HG02981 (cell line): ENCODE data around the gene LACTB.
A peak's percentile ranks its signal among the peaks of the same experiment; 100 is the strongest.

Experiments
- ATAC-seq: cut with Tn5 transposase; IDR thresholded peaks from one replicate; pipeline ENCODE4 v1.9.1; 2021; ENCODE audit warnings: mild to moderate bottlenecking, moderate library complexity; ENCODE audit not compliant: unreplicated experiment

LACTB gene, protein sequence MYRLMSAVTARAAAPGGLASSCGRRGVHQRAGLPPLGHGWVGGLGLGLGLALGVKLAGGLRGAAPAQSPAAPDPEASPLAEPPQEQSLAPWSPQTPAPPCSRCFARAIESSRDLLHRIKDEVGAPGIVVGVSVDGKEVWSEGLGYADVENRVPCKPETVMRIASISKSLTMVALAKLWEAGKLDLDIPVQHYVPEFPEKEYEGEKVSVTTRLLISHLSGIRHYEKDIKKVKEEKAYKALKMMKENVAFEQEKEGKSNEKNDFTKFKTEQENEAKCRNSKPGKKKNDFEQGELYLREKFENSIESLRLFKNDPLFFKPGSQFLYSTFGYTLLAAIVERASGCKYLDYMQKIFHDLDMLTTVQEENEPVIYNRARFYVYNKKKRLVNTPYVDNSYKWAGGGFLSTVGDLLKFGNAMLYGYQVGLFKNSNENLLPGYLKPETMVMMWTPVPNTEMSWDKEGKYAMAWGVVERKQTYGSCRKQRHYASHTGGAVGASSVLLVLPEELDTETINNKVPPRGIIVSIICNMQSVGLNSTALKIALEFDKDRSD

GRCh38 chr15:63121382-63122001 is at the start of gene LACTB:
LACTB (plus strand) TSS chr15:63121861; CDS start chr15:63121872, 11 bp downstream.
- peak; percentile 76 for ATAC-seq

DNA sequence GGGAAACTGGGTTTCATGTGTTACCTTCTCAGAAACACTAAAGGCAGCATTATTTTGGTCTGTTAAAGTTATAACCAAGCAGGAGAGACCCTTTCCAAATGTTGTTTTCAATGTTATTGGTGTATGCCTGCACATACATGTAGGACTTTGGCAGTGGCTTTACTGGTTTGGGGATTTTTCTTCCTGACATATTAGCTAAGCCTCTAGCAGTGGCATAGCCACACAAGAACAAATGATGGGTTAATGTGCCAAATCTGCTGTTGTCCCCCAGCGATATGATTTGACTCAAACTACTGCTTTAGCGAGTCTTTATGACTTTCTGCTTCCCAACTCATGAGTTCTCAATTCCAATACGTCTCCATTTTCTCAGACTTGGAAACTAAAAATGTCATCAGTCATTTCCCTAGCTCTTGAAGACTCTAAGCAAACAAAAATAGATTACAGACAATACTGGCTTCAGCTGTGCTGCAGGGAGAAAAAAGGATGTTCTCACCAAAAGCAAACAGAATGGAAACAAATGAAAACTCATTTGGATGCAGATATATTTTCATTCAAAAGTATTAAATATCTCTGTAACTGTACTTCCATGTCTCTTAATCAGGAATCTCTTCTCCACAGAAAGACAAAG is 49.5 kb upstream of the LACTB start:
- ATAC-seq = no peak

DNA sequence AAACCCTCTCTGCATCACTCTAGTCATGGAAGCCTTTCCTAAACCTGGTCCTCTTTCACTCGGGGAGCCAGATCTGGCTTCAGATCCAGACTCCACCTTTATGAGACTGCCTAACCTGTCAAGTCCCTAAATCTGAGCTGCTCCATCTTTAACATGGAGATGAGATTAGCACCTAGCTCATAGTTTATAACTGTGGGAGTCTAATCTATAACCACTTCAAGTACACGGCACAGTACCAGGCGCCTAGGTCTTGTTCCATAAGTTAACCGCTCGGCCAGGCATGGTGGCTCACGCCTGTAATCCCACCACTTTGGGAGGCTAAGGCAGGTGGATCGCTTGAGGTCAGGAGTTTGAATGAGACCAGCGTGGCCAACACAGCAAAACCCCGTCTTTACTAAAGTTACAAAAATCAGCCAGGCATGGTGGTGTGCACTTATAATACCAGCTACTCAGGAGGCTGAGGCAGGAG is 48.8 kb upstream of the LACTB start:
- ATAC-seq = no peak

GRCh38 chr15:63073497-63074172 is 48.0 kb upstream of the LACTB start:
- no peak for ATAC-seq

DNA sequence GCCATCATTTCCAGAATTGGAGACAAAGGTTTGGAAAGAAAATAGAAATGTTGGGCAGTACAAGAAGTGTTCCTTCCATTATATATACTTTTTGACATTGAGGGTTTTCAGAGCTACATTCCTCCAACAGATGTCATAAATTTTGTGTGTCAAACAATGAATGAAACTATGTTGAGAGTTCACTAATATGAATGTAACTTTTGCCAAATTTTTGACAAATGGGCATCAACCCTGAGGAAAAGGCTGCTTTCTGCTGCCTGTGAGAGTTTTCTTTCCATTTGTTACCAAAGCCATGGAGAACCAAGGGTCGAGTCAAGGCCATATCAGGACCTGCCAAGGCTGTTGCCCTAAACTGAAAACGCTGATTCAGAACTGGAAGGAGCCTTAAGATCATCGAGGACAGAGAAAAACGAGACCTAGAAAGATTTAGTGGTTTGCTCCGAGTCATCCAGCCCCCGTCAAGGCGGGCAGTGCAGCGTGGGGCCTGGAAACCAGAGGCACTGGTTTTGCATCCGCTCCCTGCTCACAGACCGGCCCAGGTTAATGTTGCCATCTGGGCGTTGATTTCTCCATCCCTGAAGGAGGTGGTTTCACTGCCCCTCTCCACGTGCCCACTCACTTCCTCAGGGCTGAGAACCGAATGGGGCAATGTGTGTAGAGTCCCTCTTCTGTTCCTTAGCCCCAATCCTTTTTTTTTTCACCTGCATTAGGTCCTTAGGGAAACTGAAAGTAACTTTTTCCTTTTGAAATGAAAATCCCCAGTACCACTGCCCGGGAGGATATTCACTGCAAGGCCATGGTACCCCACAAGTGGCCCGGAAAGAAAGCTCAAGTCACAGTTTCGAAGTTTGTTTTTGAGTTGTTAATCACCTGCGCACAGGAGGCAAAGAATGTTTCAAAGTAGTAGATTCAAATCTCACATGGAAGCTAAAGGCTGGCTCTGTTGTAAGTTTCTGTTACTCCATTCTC is 46.4 kb upstream of the LACTB start:
- ATAC-seq = no peak

DNA sequence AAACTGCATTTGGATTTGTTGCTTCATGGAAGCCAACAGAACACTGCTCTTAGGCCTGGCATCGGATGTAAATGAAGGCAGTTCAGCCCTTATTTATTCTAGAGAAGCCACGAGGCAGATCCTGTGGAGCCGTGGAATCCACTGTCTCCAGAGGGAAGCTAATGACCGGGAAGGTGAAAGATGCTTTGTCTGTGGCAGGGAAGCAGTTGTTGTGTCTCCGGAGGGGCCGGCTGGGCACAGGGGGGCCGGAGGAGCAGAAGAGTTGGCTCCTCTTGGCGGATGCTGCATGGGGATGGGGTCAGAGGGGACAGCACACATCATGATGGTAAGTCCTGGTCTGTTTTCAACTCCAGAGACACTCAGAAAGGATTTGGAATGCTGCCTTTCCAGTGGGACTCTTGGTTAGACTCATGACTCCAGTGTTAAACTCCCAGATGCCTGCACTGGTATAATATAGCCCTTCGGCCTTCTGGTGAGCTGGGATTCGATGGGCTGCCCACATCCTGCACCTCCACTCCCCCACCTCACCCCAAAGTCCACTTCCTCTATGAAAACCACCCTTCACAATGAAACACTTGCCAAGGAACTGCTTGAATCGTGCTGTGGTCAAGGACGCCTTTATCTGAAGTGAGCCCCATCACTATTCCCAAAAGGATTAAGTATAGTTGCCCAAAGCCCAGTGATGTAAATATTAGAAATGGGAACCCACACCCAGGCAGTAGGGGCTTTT is 45.5 kb upstream of the LACTB start:
- ATAC-seq = no peak

DNA sequence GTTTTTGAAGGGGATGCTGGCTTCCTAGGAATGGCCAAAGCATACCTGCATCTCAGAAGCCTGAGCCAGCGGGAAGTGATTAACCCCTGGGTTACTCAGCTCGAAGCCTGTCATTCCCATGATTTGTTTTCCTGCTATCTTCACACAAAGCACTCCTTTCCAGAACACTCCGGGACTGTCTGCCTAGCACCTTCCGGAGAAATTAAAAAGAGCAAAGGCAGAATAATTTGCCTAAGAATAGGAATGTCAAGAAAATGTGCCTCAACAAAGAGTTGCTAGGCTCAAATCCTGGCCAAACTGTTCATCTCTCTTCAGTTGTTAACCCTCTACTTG is 45.0 kb upstream of the LACTB start:
- no peak for ATAC-seq

DNA sequence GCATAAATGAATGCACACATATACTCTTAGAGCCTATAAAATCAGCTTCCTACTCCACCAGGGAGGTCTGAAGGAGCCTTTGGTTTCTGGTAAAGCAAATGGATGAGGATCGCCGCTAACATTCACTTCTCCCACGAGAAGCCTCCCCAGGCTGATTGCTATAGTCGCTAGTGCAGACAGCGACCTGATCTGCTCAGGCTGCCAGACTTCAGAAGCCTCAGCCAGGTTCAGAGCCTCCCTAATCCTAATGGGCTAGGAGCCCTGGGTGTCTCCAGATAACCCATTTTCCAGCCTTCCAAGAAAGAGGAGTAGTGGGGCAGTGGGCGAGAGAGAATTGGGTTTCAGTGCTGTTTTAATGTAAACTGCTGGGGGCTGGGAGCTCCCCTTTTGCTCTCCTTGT is 43.7 kb upstream of the LACTB start:
- ATAC-seq = no peak

- ATAC-seq = no peak
Observed at GRCh38 chr15:63079947-63080626, 41.6 kb upstream of the LACTB start.

- no peak for ATAC-seq
Observed at GRCh38 chr15:63080634-63081250, 40.9 kb upstream of the LACTB start.

DNA sequence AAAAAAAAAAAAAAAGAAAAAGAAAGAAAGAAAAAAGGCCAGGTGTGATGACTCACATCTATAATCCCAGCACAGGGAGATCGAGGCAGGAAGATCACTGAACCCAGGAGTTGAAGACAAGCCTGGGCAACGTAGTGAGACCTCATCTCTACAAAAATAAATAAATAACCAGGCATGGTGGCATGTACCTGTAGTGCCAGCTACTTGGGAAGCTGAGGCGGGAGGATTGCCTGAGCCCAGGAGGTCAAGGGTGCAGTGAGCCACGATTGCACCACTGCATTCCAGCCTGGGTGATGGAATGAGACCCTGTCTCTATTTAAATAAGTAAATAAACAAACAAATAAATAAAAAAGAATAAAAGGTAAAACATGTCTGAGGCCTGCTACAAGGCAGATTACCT is 39.3 kb upstream of the LACTB start:
- no peak for ATAC-seq

DNA sequence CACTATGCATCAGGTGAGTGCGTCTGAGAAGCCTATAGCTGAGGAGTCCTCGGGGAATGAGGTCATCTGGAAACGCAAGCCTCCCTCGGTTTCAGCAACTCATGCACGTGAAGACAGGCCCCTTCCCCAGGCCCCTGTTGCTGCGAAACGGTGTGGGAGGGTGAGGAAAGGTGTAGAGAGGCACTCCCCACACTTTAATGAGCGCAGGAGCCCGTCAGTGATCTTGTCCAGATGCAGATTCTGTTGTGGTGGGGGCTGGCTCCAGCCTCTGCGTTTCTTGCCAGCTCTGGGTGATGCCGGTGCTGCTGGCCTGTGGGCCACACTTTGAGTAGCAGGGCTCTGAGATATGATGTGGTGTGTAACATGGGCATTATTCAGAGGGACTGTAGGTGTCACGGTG is 38.6 kb upstream of the LACTB start:
- no peak for ATAC-seq

DNA sequence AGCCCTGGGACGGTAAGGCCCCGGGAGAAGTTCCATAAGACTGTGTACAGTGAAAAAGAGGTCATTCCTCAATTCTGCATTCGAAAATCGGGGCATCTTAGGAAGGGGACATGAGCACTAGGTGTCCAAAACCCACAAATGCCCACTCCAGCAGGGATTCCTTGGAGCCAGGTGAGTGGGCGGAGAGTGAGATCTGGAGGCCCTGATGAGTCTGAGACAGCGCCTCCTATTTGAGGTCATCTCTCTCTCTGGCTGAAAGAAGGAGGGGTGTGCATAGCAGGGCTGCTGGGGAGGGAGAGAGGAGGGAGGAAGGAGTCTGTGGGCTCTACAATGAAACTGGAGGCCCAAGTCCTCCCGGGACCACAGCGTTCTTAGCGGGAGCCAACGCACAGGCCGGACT is 38.1 kb upstream of the LACTB start:
- no peak for ATAC-seq

DNA sequence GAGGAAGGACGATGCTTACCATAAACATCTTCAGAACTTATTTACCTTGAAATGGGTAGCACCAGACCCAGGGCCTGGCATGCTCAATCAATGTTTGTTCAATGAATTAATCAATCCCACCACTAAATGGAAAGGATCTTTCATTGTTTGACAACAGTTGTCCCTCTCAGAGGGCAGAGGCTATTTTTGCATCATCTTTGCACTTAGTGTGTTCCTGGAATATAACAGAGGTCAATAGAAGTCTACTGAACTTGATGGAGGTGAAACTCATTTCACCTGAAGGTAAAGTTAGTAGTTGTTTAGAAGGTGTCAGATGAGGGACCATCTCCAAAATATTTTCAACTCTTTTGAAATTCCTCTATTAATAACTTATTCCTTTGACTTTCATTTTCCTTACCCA is 36.9 kb upstream of the LACTB start:
- ATAC-seq = no peak

DNA sequence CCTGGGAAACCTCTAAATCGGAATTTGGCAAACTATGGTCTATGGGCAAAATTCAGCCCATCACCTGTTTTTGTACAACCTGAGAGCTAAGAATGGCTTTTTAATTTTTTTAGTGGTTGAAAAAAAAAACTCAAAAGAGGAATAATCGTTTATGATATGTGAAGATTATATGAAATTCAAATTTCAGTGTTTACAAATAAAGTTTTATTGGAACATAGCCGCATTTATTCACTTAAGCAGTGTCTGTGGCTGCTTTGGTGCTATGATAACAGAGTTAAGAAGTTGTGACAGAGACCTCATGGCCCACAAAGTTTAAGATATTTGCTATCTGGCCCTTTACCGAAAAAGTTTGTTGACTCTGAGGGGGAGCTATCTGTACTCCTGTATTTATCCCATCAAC is 36.4 kb upstream of the LACTB start:
- no peak for ATAC-seq

DNA sequence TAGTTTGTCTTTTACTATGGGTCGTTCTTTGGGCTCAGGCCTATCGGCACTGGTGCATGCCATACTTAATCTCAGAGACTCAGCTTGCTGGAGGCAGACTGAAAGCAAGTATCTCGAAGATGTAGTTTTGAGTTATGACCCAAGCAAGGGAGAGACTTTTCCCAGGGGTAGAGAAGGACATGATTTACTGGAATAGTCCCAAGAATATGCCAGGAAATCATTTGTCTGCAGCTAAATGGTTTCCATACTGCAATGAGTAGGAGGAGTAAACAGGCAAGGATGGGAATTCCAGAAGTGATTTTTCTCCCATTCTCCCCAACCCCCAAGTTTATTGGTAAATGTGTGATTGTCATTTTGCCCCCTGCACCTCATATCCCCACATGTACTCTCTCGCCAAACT is 35.4 kb upstream of the LACTB start:
- no peak for ATAC-seq

DNA sequence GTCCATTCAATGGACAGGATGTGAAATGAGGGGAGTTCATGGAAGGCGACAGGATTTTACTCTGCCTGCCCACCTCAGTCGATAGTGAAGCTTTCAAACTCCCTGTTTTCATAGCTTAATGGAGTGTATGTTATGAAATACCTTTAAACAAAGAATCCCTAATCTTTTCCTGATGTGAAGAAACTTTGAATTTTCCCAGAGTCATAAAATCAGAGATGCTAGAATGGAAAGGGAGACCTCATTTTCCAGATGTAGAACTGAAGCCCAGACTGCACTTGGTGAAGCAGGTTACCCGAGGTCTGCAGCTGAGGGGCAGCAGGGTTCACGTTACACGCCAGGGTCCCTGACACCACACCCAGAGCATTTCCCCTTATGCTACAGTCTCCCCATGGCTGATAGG is 34.7 kb upstream of the LACTB start:
- ATAC-seq = no peak

GRCh38 chr15:63088533-63089245 is 33.0 kb upstream of the LACTB start:
- no peak for ATAC-seq
